ENCODE results near the gene NR2F2. TPM values are rescaled to one million over a fixed set of nuclear protein-coding genes. Genes with fewer than 3 reads are reported as not detected.

The NR2F2 gene
- total and polyA plus RNA-seq, 4 donors, result 15.0 to 73.5 (median 35.4) TPM

- Histone ChIP-seq H3K4me3 (no peak overlapping the region), H3K9me3 (ENCODE audit: control insufficient read depth in 4 of 4, insufficient read depth in 3 of 4, low read length in 3 of 4) (peaks cover 0 to 5% (median 4%) of the 10 kb centered on the region in 4 donors), H3K4me1 (ENCODE audit: control insufficient read depth in 5 of 5, insufficient read depth in 5 of 5, low read length in 5 of 5) (no peaks in the 10 kb centered on the region), H3K36me3 (ENCODE audit: control insufficient read depth in 4 of 4, insufficient read depth in 4 of 4, low read length in 4 of 4) (no peaks in the 10 kb centered on the region), H3K9ac (ENCODE audit: insufficient read depth in 1 of 2, low read length in 2 of 2) (no peak overlapping the region), H3K27me3 (ENCODE audit: control insufficient read depth in 3 of 3, insufficient read depth in 3 of 3, low read length in 2 of 3) (peaks cover 0 to 2% (median 0%) of the 10 kb centered on the region in 3 donors), H3K27ac (ENCODE audit: low read depth in 1 of 2, low read length in 1 of 2) (no peak overlapping the region)
- DNase-seq, result peak in 2 of 3 donors; percentile 27 to 45
- no peak for TF ChIP-seq CTCF (IDR thresholded peaks at IDR 0.05; ENCODE audit: control extremely low read depth, extremely low read depth)
- 70 to 74% methylated on average over 4 of the region's 4 CpGs for WGBS, 2 donors
- ATAC-seq (ENCODE audit: insufficient read depth, low FRiP score), result no peak
These were observed 51.0 kb downstream of the NR2F2 start for GRCh38 chr15:96381463-96381862.

- H3K9me3 ChIP-seq (ENCODE audit: control insufficient read depth in 4 of 4, insufficient read depth in 3 of 4, low read length in 3 of 4), result peaks cover 0 to 5% (median 4%) of the 10 kb centered on the region in 4 donors
- ATAC-seq (ENCODE audit: insufficient read depth, low FRiP score), result no peak
- no peak overlapping the region for H3K27ac ChIP-seq (ENCODE audit: low read depth in 1 of 2, low read length in 1 of 2)
- H3K27me3 ChIP-seq (ENCODE audit: control insufficient read depth in 3 of 3, insufficient read depth in 3 of 3, low read length in 2 of 3), result peaks cover 0 to 2% (median 0%) of the 10 kb centered on the region in 3 donors
- no peak for DNase-seq
- H3K36me3 ChIP-seq (ENCODE audit: control insufficient read depth in 4 of 4, insufficient read depth in 4 of 4, low read length in 4 of 4), result no peaks in the 10 kb centered on the region
- no peaks in the 10 kb centered on the region for H3K4me1 ChIP-seq (ENCODE audit: control insufficient read depth in 5 of 5, insufficient read depth in 5 of 5, low read length in 5 of 5)
- TF ChIP-seq CTCF (IDR thresholded peaks at IDR 0.05; ENCODE audit: control extremely low read depth, extremely low read depth), result no peak
- 59 to 64% methylated on average over 1 of the region's 1 CpG for WGBS, 2 donors
- H3K9ac ChIP-seq (ENCODE audit: insufficient read depth in 1 of 2, low read length in 2 of 2), result no peak overlapping the region
- no peak overlapping the region for H3K4me3 ChIP-seq
These were observed 54.7 kb downstream of the NR2F2 start for GRCh38 chr15:96385195-96385594.

- Histone ChIP-seq H3K4me3 (no peak overlapping the region), H3K36me3 (ENCODE audit: control insufficient read depth in 4 of 4, insufficient read depth in 4 of 4, low read length in 4 of 4) (no peaks in the 10 kb centered on the region), H3K27ac (ENCODE audit: low read depth in 1 of 2, low read length in 1 of 2) (no peak overlapping the region), H3K9ac (ENCODE audit: insufficient read depth in 1 of 2, low read length in 2 of 2) (no peak overlapping the region), H3K4me1 (ENCODE audit: control insufficient read depth in 5 of 5, insufficient read depth in 5 of 5, low read length in 5 of 5) (no peaks in the 10 kb centered on the region), H3K27me3 (ENCODE audit: control insufficient read depth in 3 of 3, insufficient read depth in 3 of 3, low read length in 2 of 3) (peaks cover 0 to 2% (median 0%) of the 10 kb centered on the region in 3 donors), H3K9me3 (ENCODE audit: control insufficient read depth in 4 of 4, insufficient read depth in 3 of 4, low read length in 3 of 4) (peaks cover 0 to 5% (median 3%) of the 10 kb centered on the region in 4 donors)
- ATAC-seq (ENCODE audit: insufficient read depth, low FRiP score) (no peak), DNase-seq (no peak)
- WGBS, 2 donors, result 0 to 41% methylated on average over 1 of the region's 1 CpG
- no peak for TF ChIP-seq CTCF (IDR thresholded peaks at IDR 0.05; ENCODE audit: control extremely low read depth, extremely low read depth)
These were observed 58.2 kb downstream of the NR2F2 start for GRCh38 chr15:96388673-96389072.
